ENCODE measurements around the gene NHLRC4.

Gene NHLRC4

DNA sequence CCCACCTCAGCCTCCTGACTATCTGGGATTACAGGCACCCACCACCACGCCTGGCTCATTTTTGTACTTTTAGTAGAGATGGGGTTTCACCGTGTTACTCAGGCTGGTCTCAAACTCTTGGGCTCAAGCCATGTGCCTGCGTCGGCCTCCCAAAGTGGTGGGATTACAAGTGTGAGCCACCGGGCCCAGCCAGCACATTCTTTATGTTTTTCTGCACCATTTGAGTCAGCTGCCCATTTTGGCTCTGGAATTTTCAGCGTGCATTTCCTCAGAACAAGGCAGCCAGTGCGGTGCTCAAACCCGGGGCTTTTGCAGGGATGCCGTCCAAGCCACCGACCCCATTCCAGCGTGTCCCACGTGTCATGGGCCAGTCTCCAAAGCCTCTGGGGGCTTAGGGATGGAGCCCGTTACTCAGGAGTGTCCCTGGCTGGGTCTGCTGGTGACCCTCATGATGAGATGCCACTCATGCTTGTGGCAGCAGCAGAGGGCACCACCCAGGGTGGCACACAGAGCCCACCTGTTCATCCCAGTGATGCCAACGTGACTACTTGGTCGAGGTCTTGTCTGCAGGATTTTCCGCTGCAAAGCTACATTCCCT is 19.3 kb downstream of the NHLRC4 start:
- H3K4me3 ChIP-seq (ENCODE audit: low read depth, low read length): no peak overlapping the region
- no peak for DNase-seq (ENCODE audit: low read depth, low spot score)
- TF ChIP-seq, protein P1, sequence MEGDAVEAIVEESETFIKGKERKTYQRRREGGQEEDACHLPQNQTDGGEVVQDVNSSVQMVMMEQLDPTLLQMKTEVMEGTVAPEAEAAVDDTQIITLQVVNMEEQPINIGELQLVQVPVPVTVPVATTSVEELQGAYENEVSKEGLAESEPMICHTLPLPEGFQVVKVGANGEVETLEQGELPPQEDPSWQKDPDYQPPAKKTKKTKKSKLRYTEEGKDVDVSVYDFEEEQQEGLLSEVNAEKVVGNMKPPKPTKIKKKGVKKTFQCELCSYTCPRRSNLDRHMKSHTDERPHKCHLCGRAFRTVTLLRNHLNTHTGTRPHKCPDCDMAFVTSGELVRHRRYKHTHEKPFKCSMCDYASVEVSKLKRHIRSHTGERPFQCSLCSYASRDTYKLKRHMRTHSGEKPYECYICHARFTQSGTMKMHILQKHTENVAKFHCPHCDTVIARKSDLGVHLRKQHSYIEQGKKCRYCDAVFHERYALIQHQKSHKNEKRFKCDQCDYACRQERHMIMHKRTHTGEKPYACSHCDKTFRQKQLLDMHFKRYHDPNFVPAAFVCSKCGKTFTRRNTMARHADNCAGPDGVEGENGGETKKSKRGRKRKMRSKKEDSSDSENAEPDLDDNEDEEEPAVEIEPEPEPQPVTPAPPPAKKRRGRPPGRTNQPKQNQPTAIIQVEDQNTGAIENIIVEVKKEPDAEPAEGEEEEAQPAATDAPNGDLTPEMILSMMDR (IDR thresholded peaks at IDR 0.05; ENCODE audit: insufficient read depth, low read length, missing control alignments): no peak
- POLR2A ChIA-PET: no interaction called here
- CTCF ChIA-PET: interaction anchor here (1.0 to 1.7 kb wide), 3 partner anchors 9 to 62 kb away, joined by 3 to 4 read pairs (median 4); no protein-coding TSS in a partner anchor

DNA sequence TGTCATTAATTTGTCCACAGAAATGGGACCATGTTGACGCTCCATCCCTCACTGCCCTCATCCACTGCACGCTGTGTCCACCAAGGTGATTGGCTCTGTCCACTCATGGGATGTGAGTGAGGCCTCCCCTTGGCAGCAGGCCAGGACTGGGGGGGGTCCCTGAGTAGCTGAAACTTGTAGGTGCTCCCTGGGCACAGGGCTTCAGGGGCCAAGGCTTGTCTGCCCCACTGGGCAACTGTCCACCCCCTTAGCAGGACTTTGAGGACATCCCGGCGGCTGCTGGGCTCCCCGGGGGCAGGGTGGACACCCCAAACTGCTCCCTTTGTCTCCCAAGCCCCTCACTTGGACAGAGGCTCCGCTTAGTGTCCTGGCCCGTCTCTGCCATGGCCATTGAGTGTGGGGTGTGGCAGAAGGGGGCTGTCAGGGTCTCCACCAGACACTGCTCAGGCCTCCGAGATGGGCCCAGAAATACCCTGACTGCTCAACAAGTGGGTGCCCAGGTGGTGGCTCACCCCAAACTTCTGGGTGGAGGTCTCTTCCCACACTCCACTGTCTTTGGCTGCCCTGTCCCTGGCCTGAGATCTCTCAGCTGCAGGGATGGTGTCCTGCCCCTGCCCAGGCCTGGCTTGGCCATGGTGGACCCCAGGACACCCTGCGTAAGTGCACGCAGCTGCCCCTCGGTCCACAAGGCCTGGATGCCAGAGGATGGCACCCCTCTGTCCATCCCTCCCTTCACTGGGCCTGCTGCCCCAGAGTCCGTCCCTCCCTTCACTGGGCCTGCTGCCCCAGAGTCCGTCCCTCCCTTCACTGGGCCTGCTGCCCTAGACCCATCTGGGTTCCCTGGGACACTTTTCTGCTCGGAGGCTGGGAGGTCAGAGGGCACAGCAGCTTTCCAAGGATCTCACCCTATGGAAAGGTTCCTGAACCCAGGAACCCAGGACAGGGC is 20.1 kb downstream of the NHLRC4 start:
- CTCF ChIA-PET: interaction anchor here (0.6 to 1.7 kb wide), 5 partner anchors 8 to 81 kb away, joined by 3 to 5 read pairs (median 4); partner anchors contain the start of gene RHOT2
- DNase-seq (ENCODE audit: low read depth, low spot score): no peak
- TF ChIP-seq, protein P1 (IDR thresholded peaks at IDR 0.05; ENCODE audit: insufficient read depth, low read length, missing control alignments): no peak
- POLR2A ChIA-PET: interaction anchor here (1.3 kb wide), 1 partner anchor 8 kb away, joined by 3 read pairs; no protein-coding TSS in a partner anchor
- no peak overlapping the region for H3K4me3 ChIP-seq (ENCODE audit: low read depth, low read length)

DNA sequence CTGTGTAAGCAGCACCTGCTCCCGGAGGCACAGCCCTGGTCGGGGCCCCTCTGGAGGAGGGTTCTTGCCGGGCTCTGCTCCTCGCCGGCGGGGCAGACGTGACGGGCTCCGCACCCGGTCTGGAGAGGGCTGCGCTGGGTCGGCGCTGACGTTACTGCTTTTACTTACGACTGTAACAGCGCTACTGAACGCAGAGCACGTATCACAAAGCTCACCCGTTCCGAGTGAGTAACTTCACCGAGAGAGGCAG is 21.8 kb downstream of the NHLRC4 start:
- TF ChIP-seq, protein P1 (IDR thresholded peaks at IDR 0.05; ENCODE audit: insufficient read depth, low read length, missing control alignments): no peak
- H3K4me3 ChIP-seq (ENCODE audit: low read depth, low read length): peak overlapping the region; percentile 80
- CTCF ChIA-PET: interaction anchor here (0.9 kb wide), 1 partner anchor 71 kb away, joined by 3 read pairs; no protein-coding TSS in a partner anchor
- POLR2A ChIA-PET: interaction anchor here (0.6 to 1.0 kb wide), 3 partner anchors 10 to 76 kb away, joined by 3 read pairs; no protein-coding TSS in a partner anchor
- DNase-seq (ENCODE audit: low read depth, low spot score): no peak

DNA sequence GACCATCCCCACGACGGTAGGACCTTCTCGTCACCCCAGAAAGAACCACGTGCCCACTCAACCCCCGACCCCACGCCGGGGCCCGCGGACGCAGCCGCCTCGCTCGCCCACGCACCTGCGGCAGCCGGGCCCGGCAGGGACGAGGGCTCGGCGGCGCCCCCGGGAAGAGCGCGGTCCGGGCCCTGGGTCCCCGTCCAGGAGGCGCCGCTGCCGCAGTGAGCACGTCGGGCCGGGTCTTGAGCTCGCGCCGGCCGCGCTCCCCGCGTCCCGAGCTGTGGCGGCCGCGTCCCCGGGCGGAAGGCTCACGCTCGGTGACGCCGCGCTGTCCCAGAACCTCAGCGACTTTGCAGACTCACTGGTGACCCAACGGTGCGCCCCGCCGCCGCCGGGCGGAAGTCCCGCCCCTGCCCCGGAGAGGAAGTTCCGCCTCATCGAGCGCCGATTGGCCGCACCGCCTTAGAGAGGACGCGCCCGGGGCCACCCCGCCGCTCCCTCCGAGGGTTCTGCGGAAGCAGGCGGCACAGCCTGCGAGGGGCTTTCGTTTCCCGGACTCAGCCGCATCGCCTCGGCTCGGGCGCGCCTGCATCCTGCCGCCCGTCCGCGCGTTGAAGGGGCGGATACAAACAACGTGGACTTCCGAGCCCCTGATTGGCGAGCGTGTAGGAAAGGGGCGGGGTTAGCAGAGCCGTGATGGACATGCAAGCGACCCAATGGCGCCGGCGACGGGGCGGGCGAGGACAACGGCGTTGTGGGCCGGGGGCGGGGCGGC is 22.3 kb downstream of the NHLRC4 start:
- H3K4me3 ChIP-seq (ENCODE audit: low read depth, low read length): peak overlapping the region; percentile 80
- TF ChIP-seq, protein P1 (IDR thresholded peaks at IDR 0.05; ENCODE audit: insufficient read depth, low read length, missing control alignments): no peak
- peak; percentile 77 for DNase-seq (ENCODE audit: low read depth, low spot score)
- ChIA-PET POLR2A (interaction anchor here (0.6 to 1.0 kb wide), 4 partner anchors 10 to 86 kb away, joined by 3 read pairs; no protein-coding TSS in a partner anchor), CTCF (interaction anchor here (0.9 kb wide), 1 partner anchor 71 kb away, joined by 3 read pairs; no protein-coding TSS in a partner anchor)

DNA sequence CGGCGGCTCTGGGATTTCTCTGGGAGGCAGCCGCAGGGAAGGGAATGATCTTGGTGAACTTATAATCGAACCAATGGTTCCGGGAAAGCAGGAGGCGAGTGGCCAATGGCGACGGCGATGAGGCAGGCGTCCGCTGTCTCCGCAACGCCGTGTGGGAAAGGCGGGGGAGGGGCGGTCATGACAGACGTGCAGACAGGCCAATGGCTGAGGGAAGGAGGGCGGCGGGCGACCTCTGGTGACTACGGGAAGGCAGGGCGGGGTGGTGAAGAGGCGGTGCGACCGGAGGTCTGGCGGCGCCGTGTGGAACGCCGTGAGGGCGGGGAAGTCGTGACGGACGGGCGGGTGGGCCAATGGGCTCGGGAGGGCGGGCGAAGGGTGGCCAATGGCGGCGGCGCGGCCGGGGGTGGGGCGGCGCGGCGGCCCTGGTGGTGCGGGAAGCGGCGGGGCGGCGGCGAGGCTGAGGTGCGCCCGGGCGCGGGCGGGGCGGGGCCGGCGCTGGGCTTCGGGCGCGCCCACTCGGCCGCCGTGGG is 22.9 kb downstream of the NHLRC4 start, which contains the start of gene RAB40C:
Gene RAB40C, plus strand, starts transcription at position 409 of the 530 bp plus-strand sequence. CDS start 226 bp downstream, outside the sequence.
- ChIA-PET CTCF (interaction anchor here (1.1 kb wide), 1 partner anchor 32 kb away, joined by 3 read pairs; no protein-coding TSS in a partner anchor), POLR2A (interaction anchor here (0.6 to 1.0 kb wide), 3 partner anchors 11 to 85 kb away, joined by 3 read pairs; no protein-coding TSS in a partner anchor)
- DNase-seq (ENCODE audit: low read depth, low spot score): peak; percentile 81
- TF ChIP-seq, protein P1 (IDR thresholded peaks at IDR 0.05; ENCODE audit: insufficient read depth, low read length, missing control alignments): peak; percentile 39
- H3K4me3 ChIP-seq (ENCODE audit: low read depth, low read length): peak within 1 kb of the TSS; percentile 92
